ENCODE measurements around the gene FBXL14. TPM values are rescaled to one million over a fixed set of nuclear protein-coding genes. Genes with fewer than 3 reads are reported as not detected.

Gene FBXL14
- total and polyA plus RNA-seq, 9 of the 15 experiments (the other 6 are each of a cell fraction or from before 2014, with no cell fraction given), result 0.13 to 9.8 (median 3.3) TPM

GRCh38 chr12:1622406-1622805 lies 28.0 kb upstream of the FBXL14 start:
- Histone ChIP-seq H4K20me1 (replicated peaks; ENCODE audit: control insufficient read depth, insufficient read depth, low read length) (no peaks in the 10 kb centered on the region), H3K9me3 (replicated peaks; ENCODE audit: control insufficient read depth, insufficient read depth, low read depth, low read length) (no peaks in the 10 kb centered on the region), H3K27me3 (ENCODE audit: control insufficient read depth in 2 of 2, insufficient read depth in 2 of 2, low read length in 2 of 2) (no peaks in the 10 kb centered on the region), H3K79me2 (ENCODE audit: control insufficient read depth, insufficient read depth, low read length) (no peaks in the 10 kb centered on the region), H3K9me1 (ENCODE audit: control insufficient read depth, insufficient read depth, low read length) (no peaks in the 10 kb centered on the region), H3K4me3 (no peak overlapping the region), H3K9ac (ENCODE audit: insufficient read depth in 1 of 2, low read depth in 2 of 2, low read length in 2 of 2) (no peak overlapping the region), H2AFZ (ENCODE audit: low read depth, low read length) (peak overlapping the region; percentile 10), H3K36me3 (ENCODE audit: control insufficient read depth, insufficient read depth, low read length) (no peaks in the 10 kb centered on the region), H3K4me1 (replicated peaks in 1 of 2; ENCODE audit: control insufficient read depth in 2 of 2, insufficient read depth in 2 of 2, low read length in 2 of 2) (peaks cover 18 to 32% of the 10 kb centered on the region in 2 experiments), H3K27ac (ENCODE audit: extremely low read depth, low read depth, low read length) (peak overlapping the region; percentile 56; the same call in 1 of the 3 replicates), H3K4me2 (ENCODE audit: insufficient read depth, low read length) (no peak overlapping the region)
- no peak for ATAC-seq
- intact Hi-C loops (cut with micrococcal nuclease) (no loop called here), in situ Hi-C loops (cut with MboI) (no loop called here)
- CTCF ChIA-PET (ENCODE audit: low intra/inter-chr PET ratio), result no interaction called here
- BruUV-seq (replicated peaks), result no TSS peak
- DNase-seq (ENCODE audit: extremely low read depth in 1 of 4, low spot score in 3 of 4), result no peak
- POLR2A ChIA-PET, result no interaction called here
- no peak for FAIRE-seq
- TF ChIP-seq TCF7 (IDR thresholded peaks at IDR 0.05; ENCODE audit: borderline replicate concordance) (no peak), CBX1 (IDR thresholded peaks at IDR 0.05; ENCODE audit: low read depth) (no peak), SPI1 (IDR thresholded peaks at IDR 0.05; ENCODE audit: borderline replicate concordance, low read depth, low read length) (0 out of 2 replicates have a peak, but pooled peaks have one; percentile 6)
- 38% methylated on average over 1 of the region's 3 CpGs for WGBS (ENCODE audit: insufficient coverage, low coverage, missing lambda C conversion rate)

- in situ Hi-C loops (cut with MboI) (no loop called here), intact Hi-C loops (cut with micrococcal nuclease) (no loop called here)
- CTCF ChIA-PET (ENCODE audit: low intra/inter-chr PET ratio), result no interaction called here
- Histone ChIP-seq H3K79me2 (ENCODE audit: control insufficient read depth, insufficient read depth, low read length) (no peaks in the 10 kb centered on the region), H3K9ac (ENCODE audit: insufficient read depth in 1 of 2, low read depth in 2 of 2, low read length in 2 of 2) (no peak overlapping the region), H3K9me1 (ENCODE audit: control insufficient read depth, insufficient read depth, low read length) (no peaks in the 10 kb centered on the region), H2AFZ (ENCODE audit: low read depth, low read length) (0 out of 2 replicates have a peak overlapping the region, but pooled peaks have one; percentile 58), H3K27me3 (ENCODE audit: control insufficient read depth in 2 of 2, insufficient read depth in 2 of 2, low read length in 2 of 2) (no peaks in the 10 kb centered on the region), H3K36me3 (ENCODE audit: control insufficient read depth, insufficient read depth, low read length) (no peaks in the 10 kb centered on the region), H4K20me1 (replicated peaks; ENCODE audit: control insufficient read depth, insufficient read depth, low read length) (no peaks in the 10 kb centered on the region), H3K4me1 (replicated peaks in 1 of 2; ENCODE audit: control insufficient read depth in 2 of 2, insufficient read depth in 2 of 2, low read length in 2 of 2) (peaks cover 29 to 44% of the 10 kb centered on the region in 2 experiments), H3K4me3 (no peak overlapping the region), H3K4me2 (ENCODE audit: insufficient read depth, low read length) (no peak overlapping the region), H3K27ac (ENCODE audit: extremely low read depth, low read depth, low read length) (no peak overlapping the region; the same call in 2 of the 3 replicates), H3K9me3 (replicated peaks; ENCODE audit: control insufficient read depth, insufficient read depth, low read depth, low read length) (no peaks in the 10 kb centered on the region)
- TF ChIP-seq PHB2 (IDR thresholded peaks at IDR 0.05; ENCODE audit: low read depth) (no peak), UBTF (IDR thresholded peaks at IDR 0.05; ENCODE audit: borderline replicate concordance in 1 of 2, low read depth in 2 of 2, low read length in 2 of 2) (no peak), ATF3 (IDR thresholded peaks at IDR 0.05) (peak; percentile 34; the same call in 1 of the 2 replicates), ATF3 (CRISPR knock-in tag; conservative IDR thresholded peaks at IDR 0.05) (no peak), C11orf30 (IDR thresholded peaks at IDR 0.05; ENCODE audit: low read depth) (no peak)
- FAIRE-seq, result no peak
- POLR2A ChIA-PET, result no interaction called here
- no CpG with 5 or more reads among the region's 1 CpG for WGBS (ENCODE audit: insufficient coverage, low coverage, missing lambda C conversion rate)
- no peak for ATAC-seq
- no TSS peak for BruUV-seq (replicated peaks)
- no peak for DNase-seq (ENCODE audit: extremely low read depth in 1 of 4, low spot score in 3 of 4)
Measured at GRCh38 chr12:1620092-1620491, 25.7 kb upstream of the FBXL14 start.
